Karpas-422 (cell line): ENCODE data around the gene COG4. TPM values are rescaled to one million over a fixed set of nuclear protein-coding genes. Genes with fewer than 3 reads are reported as not detected.
"Not testable (repeated sequence)": the region's sequence is repeated elsewhere in the genome, so short reads cannot be mapped to it uniquely, and the experiment has no call there.

Experiments used
- DNase-seq: peaks from one replicate; pipeline ENCODE4 v3.0.0-alpha.2; 2015
- H2AFZ ChIP-seq: fragments of 200-600 bp; sonication (generic); 2 replicates; pipeline ENCODE4 v1.6.1; 2014; ENCODE audit warnings: antibody characterized with exemption, low read length, mixed read lengths
- H3K27ac ChIP-seq: fragments of 200-600 bp; sonication (generic); 2 replicates; pipeline ENCODE4 v1.5.1; 2014; ENCODE audit warnings: mild to moderate bottlenecking, low read length, moderate library complexity
- H3K27me3 ChIP-seq: fragments of 200-600 bp; sonication (generic); 2 replicates; pipeline ENCODE4 v1.6.1; 2014; ENCODE audit warnings: low read length, mixed read lengths
- H3K36me3 ChIP-seq: fragments of 200-600 bp; sonication (generic); 2 replicates; pipeline ENCODE4 v1.6.1; 2014; ENCODE audit warnings: low read length, mixed read lengths; ENCODE audit not compliant: insufficient read depth
- H3K4me1 ChIP-seq: fragments of 200-600 bp; sonication (generic); 2 replicates; pipeline ENCODE4 v1.6.1; 2014; ENCODE audit warnings: mild to moderate bottlenecking, low read length, mixed read lengths
- H3K4me2 ChIP-seq: fragments of 200-600 bp; sonication (generic); 2 replicates; pipeline ENCODE4 v1.6.1; 2014; ENCODE audit warnings: low read length, low read depth, mild to moderate bottlenecking; ENCODE audit not compliant: poor library complexity, severe bottlenecking
- H3K4me3 ChIP-seq: fragments of 200-600 bp; sonication (generic); 2 replicates; pipeline ENCODE4 v1.5.1; 2014; ENCODE audit warnings: mild to moderate bottlenecking, antibody characterized with exemption, low read length, mixed read lengths
- H3K79me2 ChIP-seq: fragments of 200-600 bp; sonication (generic); 2 replicates; pipeline ENCODE4 v1.6.1; 2014; ENCODE audit warnings: mild to moderate bottlenecking, low read length, mixed read lengths
- H3K9ac ChIP-seq: fragments of 200-600 bp; sonication (generic); 2 replicates; pipeline ENCODE4 v1.6.0; 2014; ENCODE audit warnings: low read length
- H3K9me2 ChIP-seq: fragments of 200-600 bp; sonication (generic), shearing (Covaris generic); replicated peaks from 2 replicates; pipeline ENCODE4 v1.6.0; 2014; ENCODE audit warnings: mild to moderate bottlenecking, low read length, moderate library complexity; ENCODE audit not compliant: insufficient read depth
- H3K9me3 ChIP-seq: fragments of 300-700, 200-600 bp; sonication (generic); 2 replicates; pipeline ENCODE4 v1.6.1; 2014; ENCODE audit warnings: low read length, mixed read lengths
- H4K20me1 ChIP-seq: fragments of 200-600 bp; sonication (generic); 2 replicates; pipeline ENCODE4 v1.6.1; 2014; ENCODE audit warnings: mild to moderate bottlenecking, antibody characterized with exemption, low read length, low read depth; ENCODE audit not compliant: insufficient read depth
- total RNA-seq: library from RNA; depleted of rRNA; stranded (reverse); fragments of >200 nt; shearing (Covaris generic); gene quantifications from 2 replicates; pipeline ENCODE4 v1.2.3, GENCODE V29; 2014; ENCODE audit warnings: low replicate concordance

COG4 gene
- total RNA-seq, 1 experiment from 2014 or later, result 47.0 TPM

GRCh38 chr16:70540994-70541393 is 17.6 kb upstream of the COG4 start:
- no peak overlapping the region for H2AFZ ChIP-seq
- H3K79me2 ChIP-seq, result peaks cover 81% of the 10 kb centered on the region
- H3K9me3 ChIP-seq, result no peaks in the 10 kb centered on the region
- H3K9me2 ChIP-seq, result no peaks in the 10 kb centered on the region
- H3K4me2 ChIP-seq, result no peak overlapping the region
- no peaks in the 10 kb centered on the region for H3K4me1 ChIP-seq
- no peak for DNase-seq
- H3K9ac ChIP-seq, result no peak overlapping the region
- peaks cover 57% of the 10 kb centered on the region for H4K20me1 ChIP-seq
- no peaks in the 10 kb centered on the region for H3K27me3 ChIP-seq
- H3K4me3 ChIP-seq, result no peak overlapping the region
- H3K27ac ChIP-seq, result no peak overlapping the region
- H3K36me3 ChIP-seq, result peaks cover 75% of the 10 kb centered on the region

- no peak for DNase-seq
- peaks cover 65% of the 10 kb centered on the region for H4K20me1 ChIP-seq
Measured at GRCh38 chr16:70534971-70535370, 11.6 kb upstream of the COG4 start.

GRCh38 chr16:70529954-70530353 is 6.6 kb upstream of the COG4 start:
- not testable (repeated sequence) for H2AFZ ChIP-seq, H3K4me3 ChIP-seq, H3K27me3 ChIP-seq, H3K4me2 ChIP-seq, H3K9ac ChIP-seq, H3K27ac ChIP-seq, H3K9me2 ChIP-seq, DNase-seq, H3K9me3 ChIP-seq
- Histone ChIP-seq H3K4me1 (peaks cover 24% of the 10 kb centered on the region), H3K36me3 (peaks cover 70% of the 10 kb centered on the region), H3K79me2 (peaks cover 93% of the 10 kb centered on the region), H4K20me1 (peaks cover 65% of the 10 kb centered on the region)

More at GRCh38 chr16:70534971-70535370, 11.6 kb upstream of the COG4 start:
- Histone ChIP-seq H3K36me3 (peaks cover 75% of the 10 kb centered on the region), H3K4me1 (no peaks in the 10 kb centered on the region), H3K4me3 (no peak overlapping the region), H3K9me3 (no peaks in the 10 kb centered on the region), H3K27me3 (no peaks in the 10 kb centered on the region), H3K9me2 (no peaks in the 10 kb centered on the region), H3K9ac (no peak overlapping the region), H3K79me2 (peaks cover 85% of the 10 kb centered on the region), H3K4me2 (no peak overlapping the region), H2AFZ (no peak overlapping the region), H3K27ac (no peak overlapping the region)

- no peak overlapping the region for H3K27ac ChIP-seq
- H4K20me1 ChIP-seq, result peaks cover 63% of the 10 kb centered on the region
- H3K27me3 ChIP-seq, result no peaks in the 10 kb centered on the region
- peak; percentile 82 for DNase-seq
- no peaks in the 10 kb centered on the region for H3K9me3 ChIP-seq
- no peak overlapping the region for H3K4me2 ChIP-seq
- H3K79me2 ChIP-seq, result peaks cover 95% of the 10 kb centered on the region
- H3K9ac ChIP-seq, result no peak overlapping the region
- H3K9me2 ChIP-seq, result no peaks in the 10 kb centered on the region
- peaks cover 26% of the 10 kb centered on the region for H3K4me1 ChIP-seq
- no peak overlapping the region for H3K4me3 ChIP-seq
- H3K36me3 ChIP-seq, result peaks cover 68% of the 10 kb centered on the region
- H2AFZ ChIP-seq, result no peak overlapping the region
Measured at GRCh38 chr16:70529051-70529777, 5.9 kb upstream of the COG4 start.

GRCh38 chr16:70527315-70527996 is 4.1 kb upstream of the COG4 start:
- H3K27ac ChIP-seq, result no peak overlapping the region
- H4K20me1 ChIP-seq, result peaks cover 45% of the 10 kb centered on the region
- H3K36me3 ChIP-seq, result peaks cover 52% of the 10 kb centered on the region

GRCh38 chr16:70526403-70526802 is 3.0 kb upstream of the COG4 start:
- Histone ChIP-seq H3K4me3 (peak overlapping the region; percentile 7; the same call in 1 of the 2 replicates), H3K36me3 (peaks cover 45% of the 10 kb centered on the region), H3K9ac (peak overlapping the region; percentile 9; the same call in 1 of the 2 replicates), H3K9me3 (no peaks in the 10 kb centered on the region), H3K79me2 (peaks cover 89% of the 10 kb centered on the region), H3K27me3 (no peaks in the 10 kb centered on the region), H3K9me2 (no peaks in the 10 kb centered on the region), H3K4me2 (peak overlapping the region; percentile 80), H2AFZ (no peak overlapping the region), H3K4me1 (peaks cover 35% of the 10 kb centered on the region), H4K20me1 (peaks cover 37% of the 10 kb centered on the region), H3K27ac (no peak overlapping the region)
- no peak for DNase-seq

More at GRCh38 chr16:70527315-70527996, 4.1 kb upstream of the COG4 start:
- Histone ChIP-seq H3K9me2 (no peaks in the 10 kb centered on the region), H3K4me2 (peak overlapping the region; percentile 80), H3K9ac (no peak overlapping the region), H3K79me2 (peaks cover 90% of the 10 kb centered on the region), H3K4me3 (no peak overlapping the region), H3K27me3 (no peaks in the 10 kb centered on the region), H2AFZ (no peak overlapping the region), H3K4me1 (peaks cover 26% of the 10 kb centered on the region), H3K9me3 (no peaks in the 10 kb centered on the region)
- no peak for DNase-seq

- Histone ChIP-seq H3K4me3 (peak overlapping the region; percentile 95), H3K36me3 (peaks cover 34% of the 10 kb centered on the region), H3K79me2 (peaks cover 83% of the 10 kb centered on the region), H3K4me2 (peak overlapping the region; percentile 80), H4K20me1 (peaks cover 27% of the 10 kb centered on the region), H3K27ac (peak overlapping the region; percentile 87), H3K9ac (peak overlapping the region; percentile 96), H3K4me1 (peaks cover 44% of the 10 kb centered on the region)
- not testable (repeated sequence) for H2AFZ ChIP-seq, H3K27me3 ChIP-seq, H3K9me3 ChIP-seq, H3K9me2 ChIP-seq
- DNase-seq, result peak; percentile 81
Measured at GRCh38 chr16:70524399-70524825, 1.1 kb upstream of the COG4 start.

- no peaks in the 10 kb centered on the region for H3K9me3 ChIP-seq
- peaks cover 29% of the 10 kb centered on the region for H3K36me3 ChIP-seq
- H3K9me2 ChIP-seq, result no peaks in the 10 kb centered on the region
- peaks cover 23% of the 10 kb centered on the region for H4K20me1 ChIP-seq
- H2AFZ ChIP-seq, result peak within 1 kb of the TSS; percentile 25
- peaks cover 44% of the 10 kb centered on the region for H3K4me1 ChIP-seq
- peak within 1 kb of the TSS; percentile 95 for H3K4me3 ChIP-seq
- peak within 1 kb of the TSS; percentile 80 for H3K4me2 ChIP-seq
- peak within 1 kb of the TSS; percentile 96 for H3K9ac ChIP-seq
- DNase-seq, result no peak
- no peaks in the 10 kb centered on the region for H3K27me3 ChIP-seq
- H3K27ac ChIP-seq, result peak within 1 kb of the TSS; percentile 87
- peaks cover 78% of the 10 kb centered on the region for H3K79me2 ChIP-seq
Measured at GRCh38 chr16:70523743-70524398, 517 bp upstream of the COG4 start, which contains the start of gene SF3B3. Gene SF3B3 (plus strand): TSS chr16:70523816. CDS start chr16:70526657, 2,841 bp downstream.
